Measurements from ENCODE around the gene PLEKHG7. TPM values are rescaled to one million over a fixed set of nuclear protein-coding genes. Genes with fewer than 3 reads are reported as not detected.

The PLEKHG7 gene
- total RNA-seq, 2 donors from 2014 or later: 0.33 to 1.6 TPM

DNA sequence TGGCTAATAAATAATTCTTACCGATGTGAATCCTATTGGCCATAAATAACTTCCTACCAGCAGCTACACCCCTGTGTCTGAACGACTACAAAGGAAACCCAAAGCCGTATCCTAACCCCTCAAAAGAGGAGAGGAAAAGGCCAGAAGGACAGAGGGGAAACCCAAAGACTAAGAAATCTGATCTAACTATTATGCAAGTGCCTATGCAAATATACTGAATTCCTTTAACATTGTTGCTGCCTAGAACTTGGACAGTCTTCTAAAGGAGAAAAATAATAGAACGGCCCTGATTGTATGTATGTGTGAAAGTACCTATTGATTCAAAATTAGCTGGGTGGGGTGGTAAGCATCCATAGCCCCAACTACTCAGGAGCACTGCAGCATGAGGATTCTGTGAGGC is 997 bp downstream of the PLEKHG7 start:
- peaks cover 11% of the 10 kb centered on the region for H3K4me1 ChIP-seq
- no peak for DNase-seq
- no peak for ATAC-seq
- no peaks in the 10 kb centered on the region for H3K36me3 ChIP-seq (replicated peaks in 1 of 2; ENCODE audit: insufficient read depth in 1 of 2, low read depth in 2 of 2)
- no peak overlapping the region for H3K27ac ChIP-seq
- intact Hi-C loops (cut with DNase I): no loop called here
- WGBS, 2 donors: 80 to 82% methylated on average over 4 of the region's 4 CpGs
- H3K27me3 ChIP-seq: no peaks in the 10 kb centered on the region
- no peaks in the 10 kb centered on the region for H3K9me3 ChIP-seq
- no peak overlapping the region for H3K4me3 ChIP-seq
- no peak for TF ChIP-seq POLR2A (IDR thresholded peaks at IDR 0.05)
- TF ChIP-seq, protein P1, sequence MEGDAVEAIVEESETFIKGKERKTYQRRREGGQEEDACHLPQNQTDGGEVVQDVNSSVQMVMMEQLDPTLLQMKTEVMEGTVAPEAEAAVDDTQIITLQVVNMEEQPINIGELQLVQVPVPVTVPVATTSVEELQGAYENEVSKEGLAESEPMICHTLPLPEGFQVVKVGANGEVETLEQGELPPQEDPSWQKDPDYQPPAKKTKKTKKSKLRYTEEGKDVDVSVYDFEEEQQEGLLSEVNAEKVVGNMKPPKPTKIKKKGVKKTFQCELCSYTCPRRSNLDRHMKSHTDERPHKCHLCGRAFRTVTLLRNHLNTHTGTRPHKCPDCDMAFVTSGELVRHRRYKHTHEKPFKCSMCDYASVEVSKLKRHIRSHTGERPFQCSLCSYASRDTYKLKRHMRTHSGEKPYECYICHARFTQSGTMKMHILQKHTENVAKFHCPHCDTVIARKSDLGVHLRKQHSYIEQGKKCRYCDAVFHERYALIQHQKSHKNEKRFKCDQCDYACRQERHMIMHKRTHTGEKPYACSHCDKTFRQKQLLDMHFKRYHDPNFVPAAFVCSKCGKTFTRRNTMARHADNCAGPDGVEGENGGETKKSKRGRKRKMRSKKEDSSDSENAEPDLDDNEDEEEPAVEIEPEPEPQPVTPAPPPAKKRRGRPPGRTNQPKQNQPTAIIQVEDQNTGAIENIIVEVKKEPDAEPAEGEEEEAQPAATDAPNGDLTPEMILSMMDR (IDR thresholded peaks at IDR 0.05): no peak

DNA sequence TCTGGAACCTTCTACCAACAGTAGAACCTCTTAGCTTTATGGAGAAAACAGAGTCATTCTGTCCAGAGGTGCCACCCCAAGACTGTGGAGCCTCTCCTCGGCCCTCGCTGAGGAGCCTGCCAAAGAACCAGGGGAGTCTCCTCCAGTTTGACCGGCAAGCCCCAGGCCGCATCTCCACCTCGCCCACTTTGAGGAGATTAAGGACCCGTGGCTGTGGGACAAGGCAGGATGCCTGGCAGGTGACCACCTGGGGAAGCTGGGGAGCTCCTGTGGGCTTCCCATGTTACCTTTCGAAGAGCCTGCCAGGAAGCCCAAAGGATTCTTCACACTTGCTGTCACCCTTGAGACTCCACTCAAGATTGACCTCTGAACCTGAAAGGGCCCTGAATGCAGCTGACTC is 3.8 kb downstream of the PLEKHG7 start:
- Histone ChIP-seq H3K36me3 (replicated peaks in 1 of 2; ENCODE audit: insufficient read depth in 1 of 2, low read depth in 2 of 2) (no peaks in the 10 kb centered on the region), H3K4me1 (peaks cover 11% of the 10 kb centered on the region), H3K27me3 (no peaks in the 10 kb centered on the region), H3K4me3 (no peak overlapping the region), H3K27ac (no peak overlapping the region), H3K9me3 (no peaks in the 10 kb centered on the region)
- DNase-seq: no peak
- ATAC-seq: no peak
- TF ChIP-seq, protein P1 (IDR thresholded peaks at IDR 0.05): no peak
- no peak for TF ChIP-seq POLR2A (IDR thresholded peaks at IDR 0.05)
- 85% methylated on average over 7 of the region's 7 CpGs; no CpG with 5 or more reads in 1 of the 2 donors for WGBS, 2 donors
- intact Hi-C loops (cut with DNase I): no loop called here

DNA sequence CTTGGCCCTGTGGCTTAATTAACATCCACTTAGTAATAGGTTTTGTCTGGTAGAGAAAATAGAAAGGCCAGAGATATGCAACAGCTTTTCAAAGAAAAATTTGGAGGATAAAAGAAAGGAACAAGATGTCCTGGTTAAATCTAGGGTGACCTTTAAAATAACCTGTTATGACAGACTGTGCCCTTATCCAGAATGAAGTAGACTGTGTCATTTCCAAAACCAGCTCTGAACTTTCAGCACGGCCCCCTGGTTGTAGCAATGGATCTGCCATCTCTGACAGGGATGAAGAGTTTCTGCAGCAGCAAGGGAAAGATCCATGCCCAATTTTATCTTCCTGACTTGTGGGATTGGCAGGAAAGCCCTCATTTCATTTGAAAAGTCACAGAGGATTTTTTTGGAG is 5.1 kb downstream of the PLEKHG7 start:
- 73 to 94% methylated on average over 1 of the region's 1 CpG for WGBS, 2 donors
- ATAC-seq: no peak
- no peaks in the 10 kb centered on the region for H3K27me3 ChIP-seq
- no peak overlapping the region for H3K4me3 ChIP-seq
- H3K36me3 ChIP-seq (replicated peaks in 1 of 2; ENCODE audit: insufficient read depth in 1 of 2, low read depth in 2 of 2): no peaks in the 10 kb centered on the region
- intact Hi-C loops (cut with DNase I): no loop called here
- H3K9me3 ChIP-seq: no peaks in the 10 kb centered on the region
- TF ChIP-seq, protein P1 (IDR thresholded peaks at IDR 0.05): no peak
- TF ChIP-seq POLR2A (IDR thresholded peaks at IDR 0.05): no peak
- peaks cover 6% of the 10 kb centered on the region for H3K4me1 ChIP-seq
- H3K27ac ChIP-seq: no peak overlapping the region
- DNase-seq: no peak

DNA sequence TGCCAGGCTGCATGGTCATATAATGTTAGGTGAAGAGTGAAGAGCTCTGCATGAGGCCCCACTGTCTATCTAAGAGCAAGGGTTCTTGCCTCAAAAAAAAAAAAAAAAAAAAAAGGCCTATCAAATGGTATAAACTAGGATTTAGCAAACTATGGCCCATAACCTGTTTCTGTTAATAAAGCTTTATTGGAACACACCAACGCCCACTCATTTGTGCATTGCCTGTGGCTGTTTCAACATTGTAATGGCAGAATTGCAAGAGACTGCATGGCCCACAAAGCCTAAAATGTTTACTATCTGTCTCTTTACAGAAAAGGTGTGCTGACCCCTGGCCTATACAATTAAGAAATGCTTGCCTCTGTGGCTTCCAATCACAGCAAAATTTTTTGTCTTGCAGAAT is 12.8 kb downstream of the PLEKHG7 start:
- WGBS, 2 donors: 52 to 79% methylated on average over 1 of the region's 1 CpG
- no peaks in the 10 kb centered on the region for H3K4me1 ChIP-seq
- TF ChIP-seq POLR2A (IDR thresholded peaks at IDR 0.05): no peak
- TF ChIP-seq, protein P1 (IDR thresholded peaks at IDR 0.05): no peak
- intact Hi-C loops (cut with DNase I): no loop called here
- ATAC-seq (no peak), DNase-seq (no peak)
- no peaks in the 10 kb centered on the region for H3K27me3 ChIP-seq
- no peaks in the 10 kb centered on the region for H3K36me3 ChIP-seq (replicated peaks in 1 of 2; ENCODE audit: insufficient read depth in 1 of 2, low read depth in 2 of 2)
- H3K27ac ChIP-seq: no peak overlapping the region
- no peaks in the 10 kb centered on the region for H3K9me3 ChIP-seq
- no peak overlapping the region for H3K4me3 ChIP-seq

DNA sequence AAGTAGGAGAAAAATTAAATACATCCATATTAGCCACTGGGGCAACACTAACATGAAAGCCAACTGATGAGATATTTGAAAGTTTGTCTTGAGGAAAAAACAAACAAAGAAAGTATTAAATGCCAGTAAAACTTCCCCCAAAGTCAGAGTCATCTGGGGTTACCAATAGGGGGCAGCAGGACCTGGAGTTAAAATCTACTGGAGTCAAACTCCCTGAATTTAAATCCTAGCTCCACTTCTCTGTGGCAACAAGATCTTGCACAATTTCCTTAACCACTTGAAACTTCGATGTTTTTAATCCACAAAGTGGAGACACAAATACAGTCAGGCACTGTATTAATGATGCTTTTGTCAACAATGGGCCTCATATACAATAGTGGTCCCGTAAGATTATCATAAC is 14.4 kb downstream of the PLEKHG7 start:
- H3K9me3 ChIP-seq: no peaks in the 10 kb centered on the region
- DNase-seq (no peak), ATAC-seq (no peak)
- 61 to 79% methylated on average over 2 of the region's 2 CpGs for WGBS, 2 donors
- H3K36me3 ChIP-seq (replicated peaks in 1 of 2; ENCODE audit: insufficient read depth in 1 of 2, low read depth in 2 of 2): no peaks in the 10 kb centered on the region
- H3K4me3 ChIP-seq: no peak overlapping the region
- H3K27me3 ChIP-seq: no peaks in the 10 kb centered on the region
- intact Hi-C loops (cut with DNase I): no loop called here
- H3K27ac ChIP-seq: no peak overlapping the region
- no peak for TF ChIP-seq POLR2A (IDR thresholded peaks at IDR 0.05)
- no peaks in the 10 kb centered on the region for H3K4me1 ChIP-seq

All from body of pancreas (tissue), 4 donors.